Naive B cell (primary cell): ENCODE data around the gene CRIP1. TPM values are rescaled to one million over a fixed set of nuclear protein-coding genes. Genes with fewer than 3 reads are reported as not detected.

Source experiments
- ATAC-seq, 2 donors: fragments of 150-1000 bp; cut with Tn5 transposase; 2 replicates each; pipeline ENCODE4 v1.10.0; 2021; ENCODE audit warnings: low read depth in 2 of 2, mild to moderate bottlenecking in 2 of 2, moderate library complexity in 2 of 2
- DNase-seq: peaks from one replicate; pipeline ENCODE4 v3.0.0; 2022
- H3K27ac Mint-ChIP-seq, 6 donors: one replicate each; pipeline ENCODE4 v1.8.0; 2020 to 2022; ENCODE audit warnings: mild to moderate bottlenecking in 6 of 6, mixed read lengths in 6 of 6, moderate library complexity in 5 of 6, inconsistent platforms in 2 of 6
- H3K27me3 Mint-ChIP-seq, 3 donors: one replicate each; pipeline ENCODE4 v1.8.0; 2021 to 2022; ENCODE audit warnings: mixed read lengths in 3 of 3, mild to moderate bottlenecking in 1 of 3
- H3K36me3 Mint-ChIP-seq, 2 donors: one replicate each; pipeline ENCODE4 v1.8.0; 2020 to 2022; ENCODE audit warnings: mixed read lengths in 2 of 2, inconsistent platforms in 1 of 2, mild to moderate bottlenecking in 1 of 2
- H3K4me1 Mint-ChIP-seq, 3 donors: one replicate each; pipeline ENCODE4 v1.8.0; 2020 to 2022; ENCODE audit warnings: mixed read lengths in 3 of 3, inconsistent platforms in 1 of 3, mild to moderate bottlenecking in 1 of 3, moderate library complexity in 1 of 3
- H3K4me3 Mint-ChIP-seq, 8 donors: one replicate each; pipeline ENCODE4 v1.8.0; 2020 to 2022; ENCODE audit warnings: mild to moderate bottlenecking in 8 of 8, mixed read lengths in 8 of 8, moderate library complexity in 8 of 8, inconsistent platforms in 2 of 8
- H3K9me3 Mint-ChIP-seq, 7 donors: one replicate each; pipeline ENCODE4 v1.8.0; 2020 to 2022; ENCODE audit warnings: mixed read lengths in 7 of 7, mild to moderate bottlenecking in 5 of 7, inconsistent platforms in 2 of 7, moderate library complexity in 1 of 7
- polyA plus RNA-seq, 6 donors: library from polyadenylated mRNA; unstranded; fragments of 300-500 nt; fragmentation: Illumina TruSeq; gene quantifications; one replicate each; pipeline ENCODE4 v1.2.3, GENCODE V29; 2021; ENCODE audit warnings: low read depth in 6 of 6

The CRIP1 gene
- polyA plus RNA-seq, 6 donors from 2014 or later = 115 to 495 (median 235) TPM

DNA sequence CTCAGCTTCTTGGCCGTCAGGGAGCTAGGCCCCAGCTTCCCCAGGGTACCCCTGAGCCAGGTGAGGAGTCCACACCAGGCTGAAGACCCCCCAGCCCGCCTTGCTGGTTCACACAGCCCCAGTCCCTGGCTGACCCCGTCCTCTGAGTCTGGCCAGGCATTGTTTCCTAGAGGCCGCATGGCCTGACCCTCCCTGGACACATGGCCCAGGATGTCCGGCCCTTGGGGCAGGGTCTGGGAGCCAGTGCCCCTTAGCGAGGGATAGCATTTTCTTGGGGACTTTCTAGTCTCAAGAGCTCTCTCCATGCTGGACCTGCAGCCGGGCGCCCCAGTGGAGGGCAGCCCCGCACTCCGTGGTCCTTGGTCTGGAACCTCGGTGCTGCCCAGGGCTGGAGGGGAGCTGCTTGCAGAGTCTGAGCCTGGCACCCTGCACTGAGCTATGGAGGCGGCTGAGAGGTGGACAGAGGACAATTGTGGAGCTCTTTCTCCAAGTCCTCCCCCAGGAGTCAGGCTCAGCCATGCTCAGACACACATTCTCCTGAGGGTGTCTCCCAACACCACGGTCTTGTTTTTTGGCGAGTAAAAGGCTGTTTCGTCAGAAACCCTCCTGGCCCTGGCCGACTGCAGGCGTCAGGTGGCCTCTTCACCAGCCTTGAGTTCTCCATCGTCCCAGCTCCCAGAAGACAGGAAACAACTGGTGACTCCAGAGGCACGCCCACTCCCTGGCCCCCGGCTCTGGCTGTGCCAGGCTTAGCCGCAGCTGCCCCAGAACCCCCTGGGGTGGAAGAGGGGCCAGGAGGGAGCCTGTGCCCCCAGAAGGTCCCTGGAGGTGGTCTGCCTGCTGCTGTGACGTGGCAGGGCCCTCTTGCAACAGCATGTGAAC lies 29.7 kb upstream of the CRIP1 start:
- Mint-ChIP-seq H3K27ac (no peak overlapping the region), H3K36me3 (peaks cover 0 to 20% of the 10 kb centered on the region in 2 donors)

GRCh38 chr14:105458010-105458409 lies 28.7 kb upstream of the CRIP1 start:
- Mint-ChIP-seq H3K4me1 (peaks cover 3 to 8% (median 5%) of the 10 kb centered on the region in 3 donors), H3K27ac (no peak overlapping the region), H3K27me3 (no peaks in the 10 kb centered on the region), H3K36me3 (peaks cover 0 to 16% of the 10 kb centered on the region in 2 donors), H3K4me3 (no peak overlapping the region), H3K9me3 (no peaks in the 10 kb centered on the region)
- no peak for ATAC-seq
- DNase-seq = no peak

More for the DNA sequence above, 29.7 kb upstream of the CRIP1 start:
- Mint-ChIP-seq H3K4me1 (peaks cover 3 to 12% (median 5%) of the 10 kb centered on the region in 3 donors), H3K9me3 (no peaks in the 10 kb centered on the region), H3K4me3 (no peak overlapping the region), H3K27me3 (no peaks in the 10 kb centered on the region)
- DNase-seq = no peak
- no peak for ATAC-seq

- DNase-seq = no peak
- Mint-ChIP-seq H3K36me3 (peaks cover 0 to 19% of the 10 kb centered on the region in 2 donors), H3K27me3 (no peaks in the 10 kb centered on the region), H3K4me1 (peaks cover 3 to 8% (median 5%) of the 10 kb centered on the region in 3 donors), H3K9me3 (no peaks in the 10 kb centered on the region), H3K27ac (no peak overlapping the region), H3K4me3 (no peak overlapping the region)
- no peak for ATAC-seq
Observed at GRCh38 chr14:105458571-105458970, 28.1 kb upstream of the CRIP1 start.

DNA sequence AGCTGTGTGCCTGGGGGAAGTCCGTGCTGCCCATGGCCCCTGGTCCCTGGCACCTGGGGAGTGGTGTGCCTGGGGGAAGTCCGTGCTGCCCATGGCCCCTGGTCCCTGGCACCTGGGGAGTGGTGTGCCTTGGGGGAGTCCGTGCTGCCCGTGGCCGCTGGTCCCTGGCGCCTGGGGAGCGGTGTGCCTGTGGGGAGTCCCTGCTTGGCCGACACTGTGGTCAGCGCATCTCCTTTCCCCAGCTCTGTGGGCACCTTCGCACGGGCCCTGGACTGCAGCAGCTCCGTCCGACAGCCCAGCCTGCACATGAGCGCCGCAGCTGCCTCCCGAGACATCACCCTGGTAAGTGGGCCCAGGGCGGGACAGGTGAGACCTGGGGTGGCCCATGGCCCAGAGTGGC lies 26.6 kb upstream of the CRIP1 start:
- H3K4me1 Mint-ChIP-seq = peaks cover 3 to 5% (median 5%) of the 10 kb centered on the region in 3 donors
- H3K27ac Mint-ChIP-seq = no peak overlapping the region
- no peak for ATAC-seq
- DNase-seq = no peak
- no peaks in the 10 kb centered on the region for H3K9me3 Mint-ChIP-seq
- no peaks in the 10 kb centered on the region for H3K27me3 Mint-ChIP-seq
- H3K4me3 Mint-ChIP-seq = no peak overlapping the region
- peaks cover 0 to 19% of the 10 kb centered on the region in 2 donors for H3K36me3 Mint-ChIP-seq

GRCh38 chr14:105460616-105461015 lies 26.1 kb upstream of the CRIP1 start:
- Mint-ChIP-seq H3K4me3 (no peak overlapping the region), H3K4me1 (peaks cover under 1 to 1% (median under 1%) of the 10 kb centered on the region in 3 donors), H3K9me3 (no peaks in the 10 kb centered on the region), H3K36me3 (peaks cover 0 to 14% of the 10 kb centered on the region in 2 donors), H3K27ac (no peak overlapping the region), H3K27me3 (no peaks in the 10 kb centered on the region)
- ATAC-seq (no peak), DNase-seq (no peak)

DNA sequence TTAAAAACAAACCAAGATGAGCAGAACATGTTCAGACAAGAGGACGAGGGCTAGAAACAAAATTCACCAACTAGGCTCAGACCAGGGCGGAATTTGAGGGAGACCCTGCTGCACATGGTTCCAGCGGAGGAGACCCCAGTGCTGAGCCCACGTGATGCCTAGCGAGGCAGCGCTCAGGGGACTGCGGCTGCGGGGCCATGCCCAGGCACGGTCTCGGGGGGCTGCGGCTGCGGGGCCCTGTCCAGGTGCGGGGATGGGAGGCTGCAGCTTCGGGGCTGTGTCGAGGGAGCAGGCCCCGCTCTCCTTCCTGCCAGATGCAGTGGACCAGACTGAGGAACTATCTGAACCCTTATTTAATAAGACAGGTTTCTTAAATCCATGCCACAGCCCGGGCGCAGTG lies 24.8 kb upstream of the CRIP1 start:
- no peak for ATAC-seq
- Mint-ChIP-seq H3K4me1 (no peaks in the 10 kb centered on the region), H3K4me3 (no peak overlapping the region), H3K27me3 (no peaks in the 10 kb centered on the region), H3K9me3 (no peaks in the 10 kb centered on the region), H3K36me3 (peaks cover 0 to 12% of the 10 kb centered on the region in 2 donors), H3K27ac (no peak overlapping the region)
- DNase-seq = no peak

DNA sequence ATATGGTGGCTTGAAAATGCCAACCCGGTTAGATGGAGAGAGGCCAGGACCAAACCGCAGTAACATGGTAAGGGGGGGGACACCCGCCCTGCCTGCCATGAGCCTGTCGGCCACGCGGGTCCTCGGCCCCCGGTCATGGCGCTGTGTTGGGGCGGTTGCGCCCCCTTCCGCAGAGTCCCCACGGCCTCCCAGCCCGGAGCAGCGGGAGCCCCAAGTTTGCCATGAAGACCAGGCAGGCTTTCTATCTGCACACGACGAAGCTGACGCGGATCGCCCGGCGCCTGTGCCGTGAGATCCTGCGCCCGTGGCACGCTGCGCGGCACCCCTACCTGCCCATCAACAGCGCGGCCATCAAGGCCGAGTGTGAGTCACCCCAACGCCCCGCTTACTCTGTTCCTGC lies 22.2 kb upstream of the CRIP1 start:
- Mint-ChIP-seq H3K36me3 (peaks cover 0 to 12% of the 10 kb centered on the region in 2 donors), H3K9me3 (no peaks in the 10 kb centered on the region), H3K27ac (no peak overlapping the region), H3K27me3 (no peaks in the 10 kb centered on the region), H3K4me1 (no peaks in the 10 kb centered on the region), H3K4me3 (no peak overlapping the region)
- ATAC-seq (no peak), DNase-seq (no peak)

- no peak overlapping the region for H3K4me3 Mint-ChIP-seq
- H3K4me1 Mint-ChIP-seq = no peaks in the 10 kb centered on the region
Observed at GRCh38 chr14:105465209-105466031, 21.3 kb upstream of the CRIP1 start.

DNA sequence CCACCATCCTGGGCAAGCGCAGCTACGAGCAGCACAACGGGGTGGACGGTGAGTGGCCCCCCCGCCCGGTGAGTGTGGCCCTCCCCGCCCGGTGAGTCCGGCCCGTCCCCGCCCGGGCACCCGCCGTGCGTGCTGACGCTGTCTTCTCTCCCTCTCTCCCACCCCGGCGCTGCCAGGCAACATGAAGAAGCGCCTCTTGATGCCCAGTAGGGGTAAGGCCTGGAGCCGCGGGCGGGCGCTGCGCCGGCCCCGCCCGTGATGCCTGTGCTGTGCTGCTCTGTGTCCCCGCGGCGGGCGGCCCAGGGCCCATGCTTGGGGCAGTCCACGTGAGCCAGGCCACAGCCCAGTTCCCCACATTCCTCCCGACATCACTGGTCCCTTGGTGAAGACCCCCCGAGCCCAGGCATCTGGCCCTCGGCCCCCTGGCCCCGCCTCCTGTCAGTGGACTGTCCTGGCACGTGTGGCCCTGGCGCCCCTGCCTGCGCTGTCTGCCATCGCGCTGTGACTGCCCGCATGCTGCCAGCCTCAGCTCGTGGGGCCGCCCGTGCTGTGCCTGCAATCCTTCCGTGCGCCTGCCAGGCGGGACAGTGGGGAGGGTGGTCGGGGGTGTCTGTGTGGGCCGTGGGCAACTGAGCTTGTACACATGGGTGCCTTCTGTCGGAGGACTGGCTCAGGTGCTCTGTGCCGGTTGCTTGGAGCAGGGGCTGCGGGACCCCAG lies 20.0 kb upstream of the CRIP1 start:
- Mint-ChIP-seq H3K27me3 (no peaks in the 10 kb centered on the region), H3K27ac (no peak overlapping the region), H3K4me1 (peaks cover 0 to under 1% (median 0%) of the 10 kb centered on the region in 3 donors), H3K9me3 (no peaks in the 10 kb centered on the region), H3K36me3 (peaks cover 0 to 6% of the 10 kb centered on the region in 2 donors), H3K4me3 (no peak overlapping the region)
- DNase-seq (no peak), ATAC-seq (no peak)

More at GRCh38 chr14:105465209-105466031, 21.3 kb upstream of the CRIP1 start:
- Mint-ChIP-seq H3K36me3 (peaks cover 0 to 12% of the 10 kb centered on the region in 2 donors), H3K9me3 (no peaks in the 10 kb centered on the region), H3K27ac (no peak overlapping the region), H3K27me3 (no peaks in the 10 kb centered on the region)
- no peak for ATAC-seq
- DNase-seq = no peak

GRCh38 chr14:105467249-105467941 lies 19.3 kb upstream of the CRIP1 start:
- Mint-ChIP-seq H3K27me3 (peaks cover 0 to under 1% (median 0%) of the 10 kb centered on the region in 3 donors), H3K4me1 (peaks cover 0 to 4% (median 1%) of the 10 kb centered on the region in 3 donors), H3K27ac (peak overlapping the region in 1 of 6 donors; percentile 74), H3K9me3 (no peaks in the 10 kb centered on the region), H3K36me3 (peaks cover 0 to 6% of the 10 kb centered on the region in 2 donors), H3K4me3 (no peak overlapping the region)
- no peak for DNase-seq
- no peak for ATAC-seq

DNA sequence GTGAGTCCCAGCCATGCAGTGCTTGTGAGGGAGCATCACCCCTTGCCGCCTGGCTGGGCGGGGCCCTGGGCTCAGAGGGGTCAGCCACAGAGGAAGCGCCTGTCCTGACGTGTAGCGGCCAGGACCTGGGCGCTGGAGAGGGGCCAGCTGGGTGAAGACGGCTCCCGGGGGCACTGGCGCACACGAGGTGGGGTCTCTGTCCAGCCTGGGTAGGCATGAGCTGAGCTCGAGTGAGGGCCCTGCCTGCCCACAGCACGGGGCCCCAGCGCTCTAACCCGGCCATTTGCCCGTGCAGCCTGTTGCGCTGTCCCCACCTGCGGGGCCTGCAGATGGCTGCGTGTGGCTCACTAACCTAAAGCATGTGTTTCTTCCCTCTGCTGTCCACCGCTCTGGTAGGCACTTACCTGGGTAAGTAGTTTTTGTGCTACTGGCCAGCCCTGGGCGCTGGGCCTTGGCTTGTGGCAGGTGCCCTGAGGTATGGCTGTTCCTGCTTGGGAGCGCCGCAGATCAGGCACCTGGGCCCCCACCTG lies 18.7 kb upstream of the CRIP1 start:
- Mint-ChIP-seq H3K27ac (no peak overlapping the region), H3K36me3 (peaks cover 0 to 4% of the 10 kb centered on the region in 2 donors), H3K27me3 (peaks cover 0 to 4% (median 0%) of the 10 kb centered on the region in 3 donors), H3K9me3 (no peaks in the 10 kb centered on the region), H3K4me1 (peaks cover 0 to 4% (median 2%) of the 10 kb centered on the region in 3 donors), H3K4me3 (no peak overlapping the region)
- ATAC-seq (no peak), DNase-seq (no peak)

DNA sequence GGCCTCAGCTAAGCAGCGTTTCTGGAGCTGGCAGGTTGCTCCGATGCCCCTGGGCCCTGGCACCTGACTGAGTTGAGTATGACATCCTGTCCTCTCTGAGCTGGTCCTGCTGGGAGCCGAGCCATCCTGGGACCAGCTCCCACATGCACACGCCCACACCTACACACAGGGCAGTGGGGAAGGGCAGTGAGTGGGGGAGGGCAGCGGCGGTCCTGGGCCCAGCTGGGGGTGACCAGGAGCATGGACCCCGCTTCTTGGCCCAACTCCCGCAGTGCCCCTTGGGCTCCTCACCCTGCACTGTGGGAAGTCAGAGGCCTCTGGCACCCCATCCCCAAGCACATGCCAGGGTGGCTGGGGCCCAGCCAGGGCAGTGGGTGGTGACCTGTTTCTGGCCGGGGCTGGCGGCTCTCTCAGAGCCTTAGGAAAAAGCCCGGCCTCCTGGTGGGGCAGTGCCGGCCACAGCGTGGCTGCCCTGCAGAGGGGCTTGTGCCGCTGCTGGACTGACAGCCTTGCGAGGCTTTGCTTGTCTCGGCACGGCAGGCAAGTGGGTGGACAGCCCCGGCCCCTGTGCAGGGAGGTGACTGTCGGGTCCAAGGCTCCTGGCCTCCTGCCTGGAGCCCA lies 18.0 kb upstream of the CRIP1 start:
- ATAC-seq = no peak

More for the DNA sequence above, 18.0 kb upstream of the CRIP1 start:
- no peak for DNase-seq
- Mint-ChIP-seq H3K4me1 (peaks cover 4 to 6% (median 5%) of the 10 kb centered on the region in 3 donors), H3K36me3 (no peaks in the 10 kb centered on the region), H3K4me3 (no peak overlapping the region), H3K9me3 (no peaks in the 10 kb centered on the region), H3K27ac (no peak overlapping the region), H3K27me3 (peaks cover 0 to 4% (median 0%) of the 10 kb centered on the region in 3 donors)
